ENCODE measurements around the gene PRDM1. TPM values are rescaled to one million over a fixed set of nuclear protein-coding genes. Genes with fewer than 3 reads are reported as not detected.

PRDM1 gene
- total and polyA plus RNA-seq, 2 of the 13 experiments (the other 11 are each of a cell fraction or from before 2014, with no cell fraction given), result 0.13 TPM; not detected in 1

DNA sequence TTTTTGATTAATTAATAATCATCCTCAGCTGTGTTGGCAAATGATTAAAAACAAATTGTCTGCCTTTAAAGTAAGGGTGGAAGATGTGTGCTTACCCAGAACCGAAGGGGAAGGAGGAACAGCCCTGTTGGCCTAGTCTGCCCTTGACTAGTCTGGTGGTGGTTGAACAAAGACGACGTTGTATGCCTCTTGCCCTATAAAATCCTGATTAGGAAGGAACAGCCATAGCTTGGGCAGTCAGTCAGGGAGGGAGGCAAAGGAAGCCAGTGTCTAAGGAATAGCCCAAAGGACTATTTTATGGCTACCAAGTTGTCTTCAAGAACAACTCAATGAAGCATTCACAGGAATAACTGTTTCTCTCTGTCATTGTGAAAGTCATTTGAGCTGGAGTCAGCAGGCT lies 70.7 kb downstream of the PRDM1 start (continued):
- TF ChIP-seq ZNF772 (CRISPR knock-in tag; IDR thresholded peaks at IDR 0.05), result no peak
- no peak for TF ChIP-seq ZNF550 (CRISPR knock-in tag; IDR thresholded peaks at IDR 0.05; ENCODE audit: borderline replicate concordance)
- TF ChIP-seq ZNF788 (CRISPR knock-in tag; IDR thresholded peaks at IDR 0.05; ENCODE audit: borderline replicate concordance), result no peak
- TF ChIP-seq, protein P1, sequence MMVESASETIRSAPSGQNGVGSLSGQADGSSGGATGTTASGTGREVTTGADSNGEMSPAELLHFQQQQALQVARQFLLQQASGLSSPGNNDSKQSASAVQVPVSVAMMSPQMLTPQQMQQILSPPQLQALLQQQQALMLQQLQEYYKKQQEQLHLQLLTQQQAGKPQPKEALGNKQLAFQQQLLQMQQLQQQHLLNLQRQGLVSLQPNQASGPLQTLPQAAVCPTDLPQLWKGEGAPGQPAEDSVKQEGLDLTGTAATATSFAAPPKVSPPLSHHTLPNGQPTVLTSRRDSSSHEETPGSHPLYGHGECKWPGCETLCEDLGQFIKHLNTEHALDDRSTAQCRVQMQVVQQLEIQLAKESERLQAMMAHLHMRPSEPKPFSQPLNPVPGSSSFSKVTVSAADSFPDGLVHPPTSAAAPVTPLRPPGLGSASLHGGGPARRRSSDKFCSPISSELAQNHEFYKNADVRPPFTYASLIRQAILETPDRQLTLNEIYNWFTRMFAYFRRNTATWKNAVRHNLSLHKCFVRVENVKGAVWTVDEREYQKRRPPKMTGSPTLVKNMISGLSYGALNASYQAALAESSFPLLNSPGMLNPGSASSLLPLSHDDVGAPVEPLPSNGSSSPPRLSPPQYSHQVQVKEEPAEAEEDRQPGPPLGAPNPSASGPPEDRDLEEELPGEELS (CRISPR knock-in tag; IDR thresholded peaks at IDR 0.05), result no peak
- no peak for TF ChIP-seq ZBTB1 (CRISPR knock-in tag; IDR thresholded peaks at IDR 0.05; ENCODE audit: borderline replicate concordance)
- no peak for TF ChIP-seq ZNF530 (CRISPR knock-in tag; IDR thresholded peaks at IDR 0.05; ENCODE audit: low read depth)
- TF ChIP-seq DNMT1 (CRISPR knock-in tag; IDR thresholded peaks at IDR 0.05), result no peak
- no peak for TF ChIP-seq NFE2L2 (IDR thresholded peaks at IDR 0.05; ENCODE audit: low read length)
- no peak for TF ChIP-seq TARDBP (CRISPR knock-in tag; IDR thresholded peaks at IDR 0.05)

GRCh38 chr6:106158816-106159215 lies 72.7 kb downstream of the PRDM1 start:
- intact Hi-C loops (cut with micrococcal nuclease; ENCODE audit: unreplicated experiment) (no loop called here), in situ Hi-C loops (cut with HindIII; ENCODE audit: extremely low pct_ligation_motif_present, low pct_unique_long_range_greater_than_20kb) (no loop called here)
- no peak overlapping the region for H3K4me2 ChIP-seq (ENCODE audit: low read depth, low read length)
- H3K9me3 ChIP-seq (ENCODE audit: low read length), result no peaks in the 10 kb centered on the region
- FAIRE-seq, result no peak
- no peaks in the 10 kb centered on the region for H4K20me1 ChIP-seq (ENCODE audit: insufficient read depth, low read length)
- no peaks in the 10 kb centered on the region for H3K79me2 ChIP-seq (ENCODE audit: insufficient read depth, low read length)
- no peaks in the 10 kb centered on the region for H3K36me3 ChIP-seq (replicated peaks in 1 of 2; ENCODE audit: control insufficient read depth in 1 of 2, insufficient read depth in 2 of 2, low read length in 2 of 2)
- peaks cover 8% of the 10 kb centered on the region; the same call in 1 of the 2 replicates for H3K4me1 ChIP-seq (ENCODE audit: insufficient read depth, low read length)
- ChIA-PET CTCF (ENCODE audit: low intra/inter-chr PET ratio, low total read pairs) (no interaction called here), POLR2A (no interaction called here)
- no peak overlapping the region for H3K27ac ChIP-seq (ENCODE audit: extremely low read length, insufficient read depth, low read length)
- ATAC-seq, result no peak
- H3K9ac ChIP-seq (ENCODE audit: insufficient read depth, low read depth, low read length), result no peak overlapping the region
- WGBS (ENCODE audit: low lambda C conversion rate), result 54% methylated on average over 1 of the region's 1 CpG
- DNase-seq (ENCODE audit: low spot score), result no peak
- no TSS peak for BruUV-seq (replicated peaks)
- H3K4me3 ChIP-seq (replicated peaks in 1 of 3; ENCODE audit: insufficient read depth in 1 of 3, low read depth in 2 of 3, low read length in 3 of 3), result no peak overlapping the region
- no peak for TF ChIP-seq GTF2F1 (IDR thresholded peaks at IDR 0.05; ENCODE audit: low read length)
- TF ChIP-seq MIXL1 (CRISPR knock-in tag; IDR thresholded peaks at IDR 0.05), result no peak
- no peak for TF ChIP-seq HNF4G (IDR thresholded peaks at IDR 0.05; ENCODE audit: borderline replicate concordance, low read depth, low read length)
- no peak for TF ChIP-seq HNF4G (CRISPR knock-in tag; IDR thresholded peaks at IDR 0.05; ENCODE audit: borderline replicate concordance, low read depth)
- TF ChIP-seq KLF16 (CRISPR knock-in tag; IDR thresholded peaks at IDR 0.05), result no peak
- TF ChIP-seq GTF3A (CRISPR knock-in tag; conservative IDR thresholded peaks at IDR 0.05), result no peak
- no peak for TF ChIP-seq PAWR (CRISPR knock-in tag; IDR thresholded peaks at IDR 0.05; ENCODE audit: borderline replicate concordance)
- TF ChIP-seq, protein P2, sequence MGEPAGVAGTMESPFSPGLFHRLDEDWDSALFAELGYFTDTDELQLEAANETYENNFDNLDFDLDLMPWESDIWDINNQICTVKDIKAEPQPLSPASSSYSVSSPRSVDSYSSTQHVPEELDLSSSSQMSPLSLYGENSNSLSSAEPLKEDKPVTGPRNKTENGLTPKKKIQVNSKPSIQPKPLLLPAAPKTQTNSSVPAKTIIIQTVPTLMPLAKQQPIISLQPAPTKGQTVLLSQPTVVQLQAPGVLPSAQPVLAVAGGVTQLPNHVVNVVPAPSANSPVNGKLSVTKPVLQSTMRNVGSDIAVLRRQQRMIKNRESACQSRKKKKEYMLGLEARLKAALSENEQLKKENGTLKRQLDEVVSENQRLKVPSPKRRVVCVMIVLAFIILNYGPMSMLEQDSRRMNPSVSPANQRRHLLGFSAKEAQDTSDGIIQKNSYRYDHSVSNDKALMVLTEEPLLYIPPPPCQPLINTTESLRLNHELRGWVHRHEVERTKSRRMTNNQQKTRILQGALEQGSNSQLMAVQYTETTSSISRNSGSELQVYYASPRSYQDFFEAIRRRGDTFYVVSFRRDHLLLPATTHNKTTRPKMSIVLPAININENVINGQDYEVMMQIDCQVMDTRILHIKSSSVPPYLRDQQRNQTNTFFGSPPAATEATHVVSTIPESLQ (CRISPR knock-in tag; conservative IDR thresholded peaks at IDR 0.05), result no peak
- peaks cover 0 to 9% of the 10 kb centered on the region in 2 experiments; a peak in 3 of 5 replicates for H3K27me3 ChIP-seq (ENCODE audit: control insufficient read depth in 1 of 2, insufficient read depth in 2 of 2, low read length in 2 of 2)
- no peak overlapping the region for H2AFZ ChIP-seq (ENCODE audit: low read length)
